Fibroblast of the aortic adventitia (primary cell): ENCODE data around the gene OR7A10. TPM values are rescaled to one million over a fixed set of nuclear protein-coding genes. Genes with fewer than 3 reads are reported as not detected.

ENCODE experiments used
- DNase-seq: peaks from one replicate; pipeline ENCODE4 v3.0.0-alpha.2; 2010; ENCODE audit warnings: low read depth
- H3K4me3 ChIP-seq: 2 replicates; pipeline ENCODE4 v1.5.1; 2011; ENCODE audit warnings: low read depth, mild to moderate bottlenecking, control low read depth, low read length, moderate library complexity
- CTCF ChIP-seq: IDR thresholded peaks from 2 replicates; pipeline ENCODE4 v1.5.1; 2011; ENCODE audit warnings: mild to moderate bottlenecking, low read length, control low read depth, inconsistent platforms; ENCODE audit not compliant: insufficient read depth
- total RNA-seq: library from RNA; depleted of rRNA; stranded (reverse); fragments of >200 nt; gene quantifications from 2 replicates; pipeline ENCODE4 v1.2.3, GENCODE V29; 2012; ENCODE audit warnings: low replicate concordance

Gene OR7A10
- total RNA-seq, 1 donor: not detected

GRCh38 chr19:14843578-14843977, 5.1 kb downstream of the OR7A10 start:
- no peak for DNase-seq
- no peak overlapping the region for H3K4me3 ChIP-seq

GRCh38 chr19:14843169-14843568, 5.6 kb downstream of the OR7A10 start:
- no peak for TF ChIP-seq CTCF
- DNase-seq: no peak
- no peak overlapping the region for H3K4me3 ChIP-seq

More at GRCh38 chr19:14843578-14843977, 5.1 kb downstream of the OR7A10 start:
- TF ChIP-seq CTCF: no peak

- TF ChIP-seq CTCF: no peak
- no peak for DNase-seq
- no peak overlapping the region for H3K4me3 ChIP-seq
Observed at GRCh38 chr19:14840206-14840605, 8.5 kb downstream of the OR7A10 start.

- DNase-seq: no peak
Observed at GRCh38 chr19:14837391-14837790, 11.3 kb downstream of the OR7A10 start.

GRCh38 chr19:14835011-14835410, 13.7 kb downstream of the OR7A10 start, which contains the start of the genes OR7A5 and OR7C1:
OR7A5 (minus strand) TSS chr19:14835185; CDS start chr19:14828241, 6,944 bp downstream.
OR7C1 (minus strand) TSS chr19:14835185; CDS start chr19:14800136, 35,049 bp downstream.
- TF ChIP-seq CTCF: no peak
- no peak for DNase-seq
- H3K4me3 ChIP-seq: no peak within 1 kb of the TSS

More at GRCh38 chr19:14837391-14837790, 11.3 kb downstream of the OR7A10 start:
- no peak overlapping the region for H3K4me3 ChIP-seq
- no peak for TF ChIP-seq CTCF

- no peak for TF ChIP-seq CTCF
- no peak for DNase-seq
- no peak overlapping the region for H3K4me3 ChIP-seq
Observed at GRCh38 chr19:14830702-14831101, 18.0 kb downstream of the OR7A10 start.

GRCh38 chr19:14826006-14826405, 22.7 kb downstream of the OR7A10 start:
- DNase-seq: no peak
- no peak overlapping the region for H3K4me3 ChIP-seq
- TF ChIP-seq CTCF: no peak
